Left lobe of liver (tissue), 2 donors: ENCODE data around the gene MACROD2. TPM values are rescaled to one million over a fixed set of nuclear protein-coding genes. Genes with fewer than 3 reads are reported as not detected.

Source experiments
- ATAC-seq: fragments of 200-7000 bp; cut with Tn5 transposase; one replicate; pipeline ENCODE4 v1.9.1; 2020; ENCODE audit warnings: mild to moderate bottlenecking, moderate library complexity
- DNase-seq: peaks from one replicate; pipeline ENCODE4 v3.0.0-alpha.2; 2020; ENCODE audit warnings: low spot score
- total RNA-seq: library from RNA; stranded (reverse); gene quantifications from one replicate; pipeline ENCODE4 v1.2.1, GENCODE V29; 2021
- donor health status: DM: no; HTN: no; CAD: no; lungs with moderate emphysema.
- donor health status: DM: no; HTN: yes; CAD: no.

MACROD2 gene
- total RNA-seq, 1 donor from 2014 or later, result 3.7 TPM

- no peak for DNase-seq
- ATAC-seq, result no peak
Measured at GRCh38 chr20:14688005-14688404, 692.7 kb downstream of the MACROD2 start.

GRCh38 chr20:14691994-14692393 lies 696.7 kb downstream of the MACROD2 start:
- DNase-seq (no peak), ATAC-seq (no peak)

GRCh38 chr20:14696478-14696877 lies 701.2 kb downstream of the MACROD2 start:
- DNase-seq (no peak), ATAC-seq (no peak)

- DNase-seq, result no peak
- peak; percentile 48 for ATAC-seq
Measured at GRCh38 chr20:14696937-14697336, 701.6 kb downstream of the MACROD2 start.

GRCh38 chr20:14698125-14698524 lies 702.8 kb downstream of the MACROD2 start:
- peak; percentile 64 for DNase-seq
- peak; percentile 87 for ATAC-seq

- peak; percentile 27 for ATAC-seq
- no peak for DNase-seq
Measured at GRCh38 chr20:14698605-14699373, 703.5 kb downstream of the MACROD2 start.

GRCh38 chr20:14700639-14700960 lies 705.3 kb downstream of the MACROD2 start:
- ATAC-seq (peak; percentile 38), DNase-seq (no peak)

GRCh38 chr20:14701326-14701725 lies 706.0 kb downstream of the MACROD2 start:
- DNase-seq, result no peak
- no peak for ATAC-seq

- DNase-seq (no peak), ATAC-seq (peak; percentile 82)
Measured at GRCh38 chr20:14706555-14706954, 711.2 kb downstream of the MACROD2 start.

GRCh38 chr20:14707026-14707680 lies 711.8 kb downstream of the MACROD2 start:
- DNase-seq (no peak), ATAC-seq (peak; percentile 72)

GRCh38 chr20:14707865-14708596 lies 712.7 kb downstream of the MACROD2 start:
- DNase-seq (no peak), ATAC-seq (no peak)

GRCh38 chr20:14709439-14709838 lies 714.1 kb downstream of the MACROD2 start:
- no peak for ATAC-seq
- DNase-seq, result no peak

GRCh38 chr20:14710951-14711350 lies 715.6 kb downstream of the MACROD2 start:
- DNase-seq (no peak), ATAC-seq (no peak)

GRCh38 chr20:14711652-14712051 lies 716.3 kb downstream of the MACROD2 start:
- no peak for DNase-seq
- no peak for ATAC-seq

- DNase-seq (no peak), ATAC-seq (peak; percentile 60)
Measured at GRCh38 chr20:14712302-14712739, 717.0 kb downstream of the MACROD2 start.

GRCh38 chr20:14715400-14715799 lies 720.1 kb downstream of the MACROD2 start:
- ATAC-seq (no peak), DNase-seq (no peak)

- ATAC-seq (no peak), DNase-seq (no peak)
Measured at GRCh38 chr20:14716351-14716801, 721.1 kb downstream of the MACROD2 start.

- DNase-seq, result peak; percentile 48
- ATAC-seq, result peak; percentile 92
Measured at GRCh38 chr20:14717134-14717999, 722.1 kb downstream of the MACROD2 start.

GRCh38 chr20:14720251-14720650 lies 724.9 kb downstream of the MACROD2 start:
- no peak for DNase-seq
- no peak for ATAC-seq

GRCh38 chr20:14721926-14722452 lies 726.7 kb downstream of the MACROD2 start:
- DNase-seq, result no peak

More at GRCh38 chr20:14721926-14722452, 726.7 kb downstream of the MACROD2 start:
- no peak for ATAC-seq
